ENCODE measurements around the gene NEK6. TPM values are rescaled to one million over a fixed set of nuclear protein-coding genes. Genes with fewer than 3 reads are reported as not detected.

Gene NEK6
- total and polyA plus RNA-seq, 9 of the 15 experiments (the other 6 are each of a cell fraction or from before 2014, with no cell fraction given): 3.1 to 19.0 (median 8.4) TPM

- TF ChIP-seq RNF219 (CRISPR knock-in tag; IDR thresholded peaks at IDR 0.05): no peak
- TF ChIP-seq ZBTB7A (IDR thresholded peaks at IDR 0.05; ENCODE audit: borderline replicate concordance, control insufficient read depth, low read depth, low read length): no peak
These were observed 1.5 kb downstream of the NEK6 start (continued) for GRCh38 chr9:124259158-124259808.

GRCh38 chr9:124260769-124261603 is 3.2 kb downstream of the NEK6 start:
- DNase-seq (ENCODE audit: extremely low read depth in 1 of 4, low spot score in 3 of 4): peak in 1 of 4 experiments; percentile 33
- peak; percentile 22; the same call in 2 of the 3 replicates for ATAC-seq
- FAIRE-seq: peak; percentile 73
- Histone ChIP-seq H3K79me2 (ENCODE audit: control insufficient read depth, insufficient read depth, low read length) (peaks cover 27% of the 10 kb centered on the region), H2AFZ (ENCODE audit: low read depth, low read length) (no peak overlapping the region), H3K4me3 (no peak overlapping the region), H3K4me1 (replicated peaks in 1 of 2; ENCODE audit: control insufficient read depth in 2 of 2, insufficient read depth in 2 of 2, low read length in 2 of 2) (peaks cover 20 to 24% of the 10 kb centered on the region in 2 experiments; a peak in 4 of 5 replicates), H3K27me3 (ENCODE audit: control insufficient read depth in 2 of 2, insufficient read depth in 2 of 2, low read length in 2 of 2) (peaks cover 0 to 11% of the 10 kb centered on the region in 2 experiments; a peak in 3 of 5 replicates), H3K36me3 (ENCODE audit: control insufficient read depth, insufficient read depth, low read length) (no peaks in the 10 kb centered on the region; the same call in 2 of the 3 replicates), H4K20me1 (replicated peaks; ENCODE audit: control insufficient read depth, insufficient read depth, low read length) (peaks cover 12% of the 10 kb centered on the region; the same call in 1 of the 2 replicates), H3K9me1 (ENCODE audit: control insufficient read depth, insufficient read depth, low read length) (no peaks in the 10 kb centered on the region), H3K9me3 (replicated peaks; ENCODE audit: control insufficient read depth, insufficient read depth, low read depth, low read length) (no peaks in the 10 kb centered on the region), H3K4me2 (ENCODE audit: insufficient read depth, low read length) (no peak overlapping the region), H3K9ac (ENCODE audit: insufficient read depth in 1 of 2, low read depth in 2 of 2, low read length in 2 of 2) (peak overlapping the region in 1 of 2 experiments; percentile 6; a peak in 1 of 4 replicates), H3K27ac (ENCODE audit: extremely low read depth, low read depth, low read length) (no peak overlapping the region)
- no TSS peak for BruUV-seq (replicated peaks)
- intact Hi-C loops (cut with micrococcal nuclease) (no loop called here), in situ Hi-C loops (cut with MboI) (loop anchor here (5.0 kb wide), 1 partner anchor 54 kb away; no protein-coding TSS in a partner anchor)
- ChIA-PET CTCF (ENCODE audit: low intra/inter-chr PET ratio) (no interaction called here), POLR2A (interaction anchor here (0.5 to 0.6 kb wide), 3 partner anchors 72 to 582 kb away, joined by 3 to 4 read pairs (median 3); no protein-coding TSS in a partner anchor)
- 49% methylated on average over 15 of the region's 15 CpGs for WGBS (ENCODE audit: insufficient coverage, low coverage, missing lambda C conversion rate)
- no peak for TF ChIP-seq PHF21A (IDR thresholded peaks at IDR 0.05; ENCODE audit: borderline replicate concordance, low read depth)
- TF ChIP-seq NCOA2 (IDR thresholded peaks at IDR 0.05; ENCODE audit: partially characterized antibody in 2 of 2): no peak
- no peak for TF ChIP-seq ZNF830 (CRISPR knock-in tag; IDR thresholded peaks at IDR 0.05)
- no peak for TF ChIP-seq SIN3B (IDR thresholded peaks at IDR 0.05; ENCODE audit: low read depth)
- TF ChIP-seq ESRRB (CRISPR knock-in tag; IDR thresholded peaks at IDR 0.05; ENCODE audit: borderline replicate concordance): no peak
- peak; percentile 56 for TF ChIP-seq PRDM10 (IDR thresholded peaks at IDR 0.05; ENCODE audit: partially characterized antibody)
- no peak for TF ChIP-seq ZNF24 (IDR thresholded peaks at IDR 0.05)
- TF ChIP-seq ZNF699 (CRISPR knock-in tag; IDR thresholded peaks at IDR 0.05; ENCODE audit: insufficient replicate concordance): no peak

Data from K562 (cell line).